NCI-H1436 treated with DMSO at 0.1 percent for 48 hours (cell line): Measurements from ENCODE around the gene STXBP6.

ENCODE experiments used
- DNase-seq: peaks from one replicate; lab custom pipeline; 2025; lab: John Stamatoyannopoulos, UW

Gene STXBP6

GRCh38 chr14:25052385-25052784, 2.4 kb upstream of the STXBP6 start:
- DNase-seq, result no peak

DNA sequence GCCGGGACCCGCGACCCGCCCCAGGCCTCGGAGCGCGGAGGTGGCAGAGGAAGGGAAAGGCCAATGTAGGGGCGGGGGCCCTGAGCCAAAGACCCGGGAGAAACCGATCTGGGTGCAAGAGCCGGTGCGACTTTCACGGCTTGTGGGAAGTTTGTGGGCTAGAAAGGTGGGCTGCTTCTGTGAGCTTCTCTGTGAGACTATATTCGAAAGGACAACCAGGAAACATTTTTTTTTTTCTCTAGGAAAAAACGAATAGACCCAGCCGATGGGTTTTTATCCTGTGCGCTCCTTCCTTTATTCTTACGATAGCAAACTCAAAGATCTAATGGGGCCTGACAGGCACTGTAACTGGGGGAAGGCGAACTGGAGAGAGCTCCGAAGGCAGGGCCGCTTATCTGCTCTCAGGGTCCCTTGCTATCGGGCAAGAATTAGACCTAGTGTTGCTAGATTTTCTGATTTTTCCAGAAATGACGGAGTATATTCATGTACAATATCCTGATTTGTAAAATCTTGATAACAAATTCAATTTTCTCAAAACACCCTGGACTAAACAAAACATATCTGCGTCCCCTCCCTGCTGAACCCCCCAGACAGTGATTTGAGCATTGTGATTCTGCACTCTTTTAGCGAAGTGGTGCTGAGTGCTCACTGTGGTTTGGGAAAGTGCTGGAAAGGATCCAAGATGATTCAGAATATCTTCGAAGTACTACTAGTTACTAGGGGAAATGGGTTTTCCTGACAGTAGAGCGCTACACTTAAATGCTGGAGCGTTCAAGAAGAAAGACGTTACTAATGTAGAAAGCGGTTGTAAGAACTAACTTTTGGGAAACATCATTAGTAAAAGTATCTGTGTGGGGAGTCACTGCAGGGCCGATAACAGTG, 563 bp upstream of the STXBP6 start:
- DNase-seq, result no peak

- no peak for DNase-seq
These were observed 817 bp downstream of the STXBP6 start for GRCh38 chr14:25049093-25049567.

DNA sequence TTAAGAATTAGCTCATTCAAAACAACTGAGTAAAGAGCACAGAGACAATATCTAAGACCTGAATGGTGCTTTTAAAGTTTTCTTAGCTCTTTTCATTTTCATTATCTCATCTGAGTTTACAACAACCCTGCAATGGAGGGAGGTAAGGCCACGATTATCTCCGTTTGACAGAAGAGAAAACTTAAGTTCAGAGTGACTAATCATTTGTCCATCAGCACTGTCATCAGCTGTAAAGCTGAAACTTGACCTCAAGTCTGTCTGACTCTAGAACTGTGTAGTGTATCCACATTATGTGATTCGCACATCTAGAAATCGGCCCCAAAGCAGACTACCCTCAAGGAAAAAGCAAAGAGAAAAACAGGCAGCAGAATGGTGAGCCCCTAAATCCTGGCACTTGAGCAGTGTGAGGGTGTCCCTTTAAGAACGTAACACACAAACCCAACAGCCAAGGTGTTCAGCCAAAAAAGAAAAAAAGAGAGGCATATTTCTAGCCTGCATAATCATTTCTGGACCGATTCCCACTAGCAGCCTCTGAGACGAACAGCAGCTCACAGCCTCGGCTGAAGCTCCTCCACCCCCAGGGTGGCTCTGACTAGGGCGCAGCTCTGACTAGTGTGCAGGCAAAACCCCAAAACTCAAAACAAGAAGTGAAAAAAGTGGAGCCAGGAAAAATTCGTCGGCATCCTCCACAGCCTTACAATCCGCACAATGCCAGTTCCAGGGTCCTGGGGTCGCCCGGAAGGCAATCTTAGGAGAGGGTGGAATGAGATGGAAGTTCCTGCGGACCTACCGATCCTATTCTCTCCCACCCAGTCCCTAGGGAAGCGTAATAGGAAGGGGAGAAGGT, 1.6 kb downstream of the STXBP6 start:
- DNase-seq, result no peak

DNA sequence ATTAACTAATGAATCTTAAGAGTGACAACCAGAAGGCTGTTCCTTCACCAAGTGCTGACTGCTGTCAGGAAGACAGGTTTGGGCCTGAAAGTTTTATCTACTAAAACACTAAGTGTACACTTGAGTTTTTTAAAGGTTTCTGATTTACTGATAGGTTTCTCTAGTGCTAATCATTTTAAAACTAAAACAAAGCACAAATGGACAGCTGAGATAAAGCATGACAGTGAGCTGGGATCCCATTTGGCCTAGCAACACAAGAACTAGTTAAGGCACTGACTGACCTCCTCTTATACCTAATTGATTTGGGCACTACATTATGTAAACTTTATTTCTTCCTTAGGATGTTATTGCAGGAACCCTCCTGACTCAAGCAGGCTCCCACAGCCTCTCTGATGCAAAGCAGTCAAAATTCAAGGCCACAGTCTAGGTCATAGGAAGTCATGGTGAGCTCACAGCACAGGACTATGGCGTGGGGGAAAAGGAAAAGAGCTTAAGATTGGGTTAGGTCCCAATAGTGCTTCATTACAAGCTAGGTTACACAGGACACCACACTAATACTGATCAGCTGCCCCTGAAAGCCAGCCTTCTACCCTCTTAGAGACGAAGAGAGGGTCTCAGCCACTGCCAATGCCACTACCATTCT, 3.5 kb downstream of the STXBP6 start:
- DNase-seq, result no peak

- DNase-seq, result no peak
These were observed 5.7 kb downstream of the STXBP6 start for GRCh38 chr14:25044106-25044698.

GRCh38 chr14:25042362-25043299, 7.3 kb downstream of the STXBP6 start:
- no peak for DNase-seq

DNA sequence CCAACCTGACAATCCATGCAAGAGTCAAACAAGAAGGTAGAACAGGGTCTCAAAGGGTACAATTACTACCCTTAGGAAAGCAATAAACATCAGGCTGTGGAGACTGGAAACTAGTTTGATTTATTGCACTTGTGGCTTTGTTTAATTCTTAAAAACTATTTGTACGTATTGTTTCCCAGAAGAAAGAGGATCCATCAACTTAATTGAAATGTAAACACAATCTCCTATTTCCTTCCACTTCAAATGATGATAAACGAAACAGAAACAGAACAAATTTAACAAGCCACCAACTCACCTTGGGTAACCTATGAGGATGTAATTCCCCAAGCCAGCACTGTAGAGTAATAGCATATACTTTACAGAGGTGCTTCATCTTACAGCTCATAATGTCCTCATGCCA, 8.0 kb downstream of the STXBP6 start:
- no peak for DNase-seq

DNA sequence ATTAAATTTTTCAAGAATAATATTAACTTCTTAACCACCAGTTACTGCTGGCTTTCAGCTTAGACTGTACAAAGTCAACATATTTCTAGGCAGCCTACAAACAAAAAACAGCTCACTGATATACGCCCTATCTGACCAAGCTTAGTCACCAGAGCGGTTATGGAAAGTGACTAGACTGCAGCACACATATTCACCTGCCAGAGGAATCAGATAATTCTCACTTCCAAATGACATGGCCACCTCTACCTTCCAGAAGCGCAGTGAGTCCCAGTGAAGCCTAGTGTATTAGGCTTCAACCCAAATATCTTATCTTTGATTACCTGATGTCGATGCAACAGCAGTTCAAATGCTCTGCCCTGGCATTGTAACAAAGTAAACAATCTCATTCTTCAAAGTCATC, 8.5 kb downstream of the STXBP6 start:
- no peak for DNase-seq

DNA sequence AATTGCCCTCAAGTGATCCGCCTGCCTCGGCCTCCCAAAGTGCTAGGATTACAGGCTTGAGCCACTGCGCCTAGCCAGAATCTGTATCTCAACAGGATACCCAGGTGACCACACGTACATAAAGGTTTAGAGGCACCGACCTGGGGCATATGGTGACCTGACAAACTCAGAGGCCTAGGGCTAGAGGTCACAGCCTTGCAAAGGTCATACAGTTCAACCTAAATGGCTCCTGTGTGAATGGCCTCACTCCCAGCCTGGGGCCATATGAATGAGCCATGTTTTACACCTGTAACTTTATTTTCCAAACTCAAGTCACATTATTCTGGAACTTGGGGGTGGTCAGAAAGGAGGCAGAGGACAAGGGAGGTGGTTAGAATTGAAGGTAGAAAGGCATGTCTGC, 10.0 kb downstream of the STXBP6 start:
- no peak for DNase-seq

GRCh38 chr14:25038044-25038668, 11.8 kb downstream of the STXBP6 start:
- no peak for DNase-seq

DNA sequence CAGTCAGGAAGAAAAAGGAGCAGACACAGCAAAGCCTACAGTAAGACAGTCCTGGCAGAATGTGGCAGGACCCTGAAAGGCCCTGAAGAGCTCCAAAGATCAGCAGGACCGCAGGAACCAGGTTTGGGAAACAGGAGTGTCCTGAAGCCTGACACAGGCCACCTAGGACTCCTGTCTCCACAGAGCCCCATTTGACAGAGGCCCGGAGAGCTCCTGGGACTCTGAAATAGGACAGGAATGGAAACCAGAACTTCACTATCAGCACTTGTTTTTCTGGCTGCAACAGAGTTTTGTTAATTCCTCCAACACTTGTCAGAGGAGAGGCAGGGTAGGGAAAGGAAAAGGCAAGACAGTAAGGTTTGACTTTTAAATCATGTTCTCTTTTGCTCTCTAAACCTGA, 12.9 kb downstream of the STXBP6 start:
- DNase-seq, result no peak

DNA sequence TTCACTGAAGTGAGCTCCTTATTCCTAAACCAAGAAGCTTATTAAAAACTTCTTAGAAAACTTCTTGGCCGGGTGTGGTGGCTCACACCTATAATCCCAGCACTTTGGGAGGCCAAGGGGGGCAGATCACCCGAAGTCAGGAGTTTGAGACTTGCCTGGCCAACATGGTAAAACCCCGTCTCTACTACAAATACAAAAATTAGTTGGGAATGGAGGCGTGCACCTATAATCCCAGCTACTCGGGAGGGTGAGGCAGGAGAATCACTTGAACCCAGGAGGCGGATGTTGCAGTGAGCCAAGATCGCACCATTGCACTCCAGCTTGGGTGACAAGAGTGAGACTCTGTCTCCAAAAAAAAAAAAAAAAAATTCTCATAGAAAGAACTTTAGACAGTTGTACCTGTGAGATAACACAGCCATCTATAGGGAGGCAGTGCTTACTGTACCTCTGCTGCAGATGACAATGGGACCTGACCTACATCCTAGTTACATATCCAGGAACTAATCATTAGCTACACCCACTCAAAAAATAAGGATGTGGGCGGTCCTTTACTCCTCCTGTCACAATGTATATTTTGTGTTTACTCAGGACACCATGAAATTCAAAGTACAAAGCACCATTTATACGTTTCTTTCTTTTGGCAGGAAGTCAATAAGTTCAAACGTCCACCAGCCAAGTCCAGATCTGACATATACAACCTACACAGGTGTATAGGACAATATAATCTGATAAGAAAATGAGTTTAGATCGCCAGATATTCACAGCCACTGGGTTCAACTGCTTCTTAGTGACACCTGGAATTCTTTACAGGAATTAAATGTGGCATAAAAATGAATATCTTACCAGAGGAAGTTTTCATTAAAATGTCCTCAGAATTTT, 14.9 kb downstream of the STXBP6 start:
- DNase-seq, result no peak

- DNase-seq, result no peak
These were observed 16.6 kb downstream of the STXBP6 start for GRCh38 chr14:25033358-25033757.

GRCh38 chr14:25032092-25032784, 17.7 kb downstream of the STXBP6 start:
- no peak for DNase-seq

DNA sequence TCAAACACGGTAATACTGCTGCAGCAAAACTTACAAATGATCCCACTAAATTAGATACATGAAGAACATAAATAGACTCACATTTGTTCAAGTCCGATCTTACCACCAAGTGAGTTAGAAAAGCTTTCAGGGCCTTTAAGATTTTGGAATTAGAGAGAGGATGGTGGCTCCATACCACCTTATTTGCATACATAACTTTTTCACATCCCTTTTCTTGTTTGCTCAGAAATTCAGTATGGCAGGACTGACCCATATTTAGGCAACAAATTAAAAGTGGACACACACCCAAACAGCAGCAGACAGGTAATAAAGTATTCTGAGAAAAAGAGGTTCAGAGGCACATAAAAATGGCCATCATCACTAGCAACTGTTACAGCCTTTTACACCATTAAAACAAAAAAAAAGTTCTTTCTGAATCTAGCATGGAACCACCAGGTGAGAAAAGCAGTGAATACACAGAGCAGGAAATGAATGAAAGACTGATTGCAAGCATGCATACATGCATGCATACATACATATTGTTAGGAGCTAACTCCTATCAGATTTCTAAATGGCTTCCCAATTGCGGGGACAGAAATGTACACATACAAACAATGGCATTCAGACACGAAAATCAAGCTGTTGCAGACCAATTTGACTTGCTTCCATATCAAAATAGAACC, 23.3 kb downstream of the STXBP6 start:
- DNase-seq, result no peak

DNA sequence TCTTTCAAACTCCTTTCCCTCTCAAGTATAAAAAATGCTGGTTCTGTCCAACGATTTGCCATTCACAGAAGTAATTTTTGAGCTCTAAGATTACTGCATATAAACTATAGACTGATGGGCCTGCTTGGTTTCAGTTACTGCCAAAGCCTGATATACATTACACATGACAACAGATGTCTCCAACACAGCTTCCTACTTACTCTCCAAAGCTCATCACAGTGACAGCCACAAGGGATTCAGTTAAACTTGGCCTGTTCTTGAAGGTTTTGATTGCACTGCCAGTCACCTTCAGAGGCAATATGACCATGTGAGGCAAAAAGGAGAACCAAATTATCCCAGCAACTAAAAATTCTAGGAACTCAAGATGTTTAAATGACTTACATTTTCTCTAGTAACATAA, 30.1 kb downstream of the STXBP6 start:
- no peak for DNase-seq

DNA sequence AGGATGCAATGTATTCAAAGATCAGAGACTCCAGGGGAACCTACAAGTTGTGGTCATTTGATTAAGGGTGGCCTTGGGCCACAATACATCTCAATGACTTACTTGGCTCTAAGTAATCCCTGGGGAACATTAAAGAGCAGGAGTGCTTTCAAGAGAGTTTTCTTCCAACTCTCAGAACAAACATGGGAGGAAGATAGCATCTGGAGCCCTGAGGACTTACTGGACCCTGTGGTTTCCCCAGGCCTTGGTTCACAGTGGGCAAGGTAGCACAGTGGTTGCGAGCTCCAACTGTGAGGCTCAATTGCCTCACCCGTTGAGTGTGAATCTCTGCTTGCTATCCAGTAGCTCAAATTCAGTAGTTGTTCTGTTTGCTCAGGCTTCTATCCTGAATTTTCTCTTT, 32.4 kb downstream of the STXBP6 start:
- DNase-seq, result no peak
